GM10266 (cell line): ENCODE data around the gene RBM5.

ENCODE experiments used
- DNase-seq: peaks from one replicate; pipeline ENCODE4 v3.0.0; 2012; ENCODE audit errors: extremely low spot score
- TF ChIP-seq, protein P1 (sequence below): IDR thresholded peaks from 2 replicates; pipeline ENCODE4 v1.5.1; 2012; ENCODE audit warnings: mild to moderate bottlenecking, low read depth; ENCODE audit not compliant: control insufficient read depth, insufficient read depth; ENCODE audit errors: missing control alignments

Gene RBM5

GRCh38 chr3:50151728-50152127 lies 63.0 kb downstream of the RBM5 start:
- TF ChIP-seq, protein P1, sequence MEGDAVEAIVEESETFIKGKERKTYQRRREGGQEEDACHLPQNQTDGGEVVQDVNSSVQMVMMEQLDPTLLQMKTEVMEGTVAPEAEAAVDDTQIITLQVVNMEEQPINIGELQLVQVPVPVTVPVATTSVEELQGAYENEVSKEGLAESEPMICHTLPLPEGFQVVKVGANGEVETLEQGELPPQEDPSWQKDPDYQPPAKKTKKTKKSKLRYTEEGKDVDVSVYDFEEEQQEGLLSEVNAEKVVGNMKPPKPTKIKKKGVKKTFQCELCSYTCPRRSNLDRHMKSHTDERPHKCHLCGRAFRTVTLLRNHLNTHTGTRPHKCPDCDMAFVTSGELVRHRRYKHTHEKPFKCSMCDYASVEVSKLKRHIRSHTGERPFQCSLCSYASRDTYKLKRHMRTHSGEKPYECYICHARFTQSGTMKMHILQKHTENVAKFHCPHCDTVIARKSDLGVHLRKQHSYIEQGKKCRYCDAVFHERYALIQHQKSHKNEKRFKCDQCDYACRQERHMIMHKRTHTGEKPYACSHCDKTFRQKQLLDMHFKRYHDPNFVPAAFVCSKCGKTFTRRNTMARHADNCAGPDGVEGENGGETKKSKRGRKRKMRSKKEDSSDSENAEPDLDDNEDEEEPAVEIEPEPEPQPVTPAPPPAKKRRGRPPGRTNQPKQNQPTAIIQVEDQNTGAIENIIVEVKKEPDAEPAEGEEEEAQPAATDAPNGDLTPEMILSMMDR = no peak
- no peak for DNase-seq

GRCh38 chr3:50153782-50154475 lies 65.2 kb downstream of the RBM5 start:
- DNase-seq = no peak
- TF ChIP-seq, protein P1 = no peak

DNA sequence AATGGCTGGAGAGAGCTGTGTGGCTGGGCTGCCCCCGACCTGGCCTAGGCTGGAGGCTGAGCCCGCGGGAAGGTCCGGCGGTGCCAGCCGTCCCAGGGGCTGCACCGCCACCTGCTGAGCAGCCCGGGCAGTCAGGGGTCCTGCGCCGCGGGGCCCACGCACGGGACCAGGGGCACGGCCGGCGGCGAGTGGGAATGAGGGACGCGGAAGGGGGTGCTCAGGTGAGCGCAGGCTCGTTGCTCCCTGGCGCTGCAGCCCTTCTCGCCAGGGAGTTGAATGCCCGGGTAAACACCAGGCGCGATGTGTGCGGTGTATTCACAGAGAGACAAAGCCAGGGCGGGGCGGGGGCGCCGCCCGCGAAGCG lies 65.7 kb downstream of the RBM5 start:
- no peak for DNase-seq
- TF ChIP-seq, protein P1 = peak; percentile 48

GRCh38 chr3:50154840-50155490 lies 66.2 kb downstream of the RBM5 start, which contains the start of gene SEMA3F:
Gene SEMA3F (plus strand): TSS chr3:50155324. CDS start chr3:50159623, 4,299 bp downstream.
- TF ChIP-seq, protein P1 = peak; percentile 5
- peak; percentile 95 for DNase-seq

- TF ChIP-seq, protein P1 = no peak
- DNase-seq = no peak
These were observed 66.8 kb downstream of the RBM5 start for GRCh38 chr3:50155491-50155878.

GRCh38 chr3:50155891-50156290 lies 67.2 kb downstream of the RBM5 start:
- no peak for DNase-seq
- TF ChIP-seq, protein P1 = no peak
